RWPE2 (cell line): ENCODE measurements around the gene PCA3.

Source experiments
- ATAC-seq: fragments of 200-7000 bp; cut with Tn5 transposase; 3 replicates; pipeline ENCODE4 v1.9.1; 2021; ENCODE audit warnings: low read depth
- DNase-seq: peaks from one replicate; pipeline ENCODE4 v3.0.0-alpha.2; 2020; ENCODE audit warnings: low spot score
- H3K27ac ChIP-seq: fragments of 450-650 bp; 2 replicates; pipeline ENCODE4 v1.5.1; 2017; ENCODE audit warnings: mild to moderate bottlenecking; ENCODE audit not compliant: poor library complexity, severe bottlenecking
- H3K27me3 ChIP-seq: fragments of 250-450 bp; sonication (Bioruptor Pico); 2 replicates; pipeline ENCODE4 v1.5.1; 2021; ENCODE audit warnings: mild to moderate bottlenecking, moderate library complexity; ENCODE audit not compliant: insufficient read depth, poor library complexity, severe bottlenecking
- H3K36me3 ChIP-seq: fragments of 250-450 bp; sonication (Bioruptor Pico); 2 replicates; pipeline ENCODE4 v1.5.1; 2020; ENCODE audit warnings: low read depth, mild to moderate bottlenecking, moderate library complexity
- H3K4me1 ChIP-seq: fragments of 250-450 bp; sonication (Bioruptor Pico); 2 replicates; pipeline ENCODE4 v1.5.1; 2021; ENCODE audit warnings: mild to moderate bottlenecking, moderate library complexity; ENCODE audit not compliant: insufficient read depth, poor library complexity, severe bottlenecking
- H3K4me3 ChIP-seq: fragments of 250-450 bp; sonication (Bioruptor Pico); 2 replicates; pipeline ENCODE4 v1.5.1; 2021; ENCODE audit warnings: mild to moderate bottlenecking, moderate library complexity; ENCODE audit not compliant: severe bottlenecking
- H3K9me3 ChIP-seq: fragments of 250-450 bp; sonication (Bioruptor Pico); 2 replicates; pipeline ENCODE4 v1.5.1; 2021; ENCODE audit warnings: mild to moderate bottlenecking, moderate library complexity; ENCODE audit not compliant: severe bottlenecking
- TF ChIP-seq, protein P1 (sequence below): fragments of 450-650 bp; IDR thresholded peaks from one replicate; pipeline ENCODE4 v1.5.1; 2017; ENCODE audit warnings: mild to moderate bottlenecking, moderate library complexity; ENCODE audit not compliant: poor library complexity, severe bottlenecking

The PCA3 gene

GRCh38 chr9:76751001-76751400 is 13.2 kb upstream of the PCA3 start:
- no peak for ATAC-seq
- TF ChIP-seq, protein P1, sequence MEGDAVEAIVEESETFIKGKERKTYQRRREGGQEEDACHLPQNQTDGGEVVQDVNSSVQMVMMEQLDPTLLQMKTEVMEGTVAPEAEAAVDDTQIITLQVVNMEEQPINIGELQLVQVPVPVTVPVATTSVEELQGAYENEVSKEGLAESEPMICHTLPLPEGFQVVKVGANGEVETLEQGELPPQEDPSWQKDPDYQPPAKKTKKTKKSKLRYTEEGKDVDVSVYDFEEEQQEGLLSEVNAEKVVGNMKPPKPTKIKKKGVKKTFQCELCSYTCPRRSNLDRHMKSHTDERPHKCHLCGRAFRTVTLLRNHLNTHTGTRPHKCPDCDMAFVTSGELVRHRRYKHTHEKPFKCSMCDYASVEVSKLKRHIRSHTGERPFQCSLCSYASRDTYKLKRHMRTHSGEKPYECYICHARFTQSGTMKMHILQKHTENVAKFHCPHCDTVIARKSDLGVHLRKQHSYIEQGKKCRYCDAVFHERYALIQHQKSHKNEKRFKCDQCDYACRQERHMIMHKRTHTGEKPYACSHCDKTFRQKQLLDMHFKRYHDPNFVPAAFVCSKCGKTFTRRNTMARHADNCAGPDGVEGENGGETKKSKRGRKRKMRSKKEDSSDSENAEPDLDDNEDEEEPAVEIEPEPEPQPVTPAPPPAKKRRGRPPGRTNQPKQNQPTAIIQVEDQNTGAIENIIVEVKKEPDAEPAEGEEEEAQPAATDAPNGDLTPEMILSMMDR: no peak

GRCh38 chr9:76756268-76756640 is 8.0 kb upstream of the PCA3 start:
- Histone ChIP-seq H3K4me1 (no peaks in the 10 kb centered on the region), H3K27ac (no peak overlapping the region), H3K4me3 (no peak overlapping the region), H3K9me3 (no peaks in the 10 kb centered on the region), H3K27me3 (no peaks in the 10 kb centered on the region), H3K36me3 (no peaks in the 10 kb centered on the region)
- TF ChIP-seq, protein P1: peak; percentile 32
- DNase-seq: no peak
- peak; percentile 66; the same call in 2 of the 3 replicates for ATAC-seq

More at GRCh38 chr9:76751001-76751400, 13.2 kb upstream of the PCA3 start:
- no peaks in the 10 kb centered on the region for H3K4me1 ChIP-seq
- no peaks in the 10 kb centered on the region for H3K9me3 ChIP-seq
- no peaks in the 10 kb centered on the region for H3K27me3 ChIP-seq
- no peaks in the 10 kb centered on the region for H3K36me3 ChIP-seq
- H3K27ac ChIP-seq: no peak overlapping the region
- H3K4me3 ChIP-seq: no peak overlapping the region
- DNase-seq: no peak

DNA sequence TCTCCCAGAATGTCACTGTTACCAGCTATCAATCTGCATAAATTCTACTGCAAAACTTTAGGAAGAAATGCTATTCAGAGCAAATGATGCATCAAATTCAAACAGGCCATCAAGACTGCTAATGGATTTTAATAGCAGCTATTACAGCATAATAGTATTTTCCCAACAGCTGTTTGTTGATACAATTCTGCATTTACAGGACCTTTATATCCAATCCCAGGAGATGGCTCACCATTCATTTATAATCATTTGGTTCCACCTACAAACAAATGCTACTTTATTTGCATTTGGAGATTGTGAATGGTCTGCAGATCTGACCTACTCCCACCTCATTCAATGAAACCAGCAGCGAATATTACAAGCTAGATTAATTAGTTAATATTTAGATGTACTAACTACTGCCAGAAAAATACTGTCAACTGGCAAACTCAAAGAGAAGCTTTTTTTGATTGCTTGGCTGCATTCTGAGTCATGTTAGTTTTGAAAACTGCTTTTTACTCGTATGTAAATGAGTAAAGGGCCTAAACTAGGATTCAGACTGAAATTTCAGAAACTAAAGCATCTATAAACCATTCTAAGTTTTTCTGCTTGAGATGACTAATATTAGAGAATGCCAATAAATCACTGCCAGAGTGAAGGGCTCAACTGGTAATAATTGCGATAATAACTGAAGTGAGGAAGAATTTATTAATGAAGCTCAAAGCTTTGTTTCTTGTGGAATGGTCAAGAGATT is 7.1 kb upstream of the PCA3 start:
- Histone ChIP-seq H3K27me3 (no peaks in the 10 kb centered on the region), H3K27ac (no peak overlapping the region), H3K9me3 (no peaks in the 10 kb centered on the region), H3K4me3 (no peak overlapping the region), H3K4me1 (no peaks in the 10 kb centered on the region), H3K36me3 (no peaks in the 10 kb centered on the region)
- DNase-seq (no peak), ATAC-seq (no peak)
- TF ChIP-seq, protein P1: no peak

DNA sequence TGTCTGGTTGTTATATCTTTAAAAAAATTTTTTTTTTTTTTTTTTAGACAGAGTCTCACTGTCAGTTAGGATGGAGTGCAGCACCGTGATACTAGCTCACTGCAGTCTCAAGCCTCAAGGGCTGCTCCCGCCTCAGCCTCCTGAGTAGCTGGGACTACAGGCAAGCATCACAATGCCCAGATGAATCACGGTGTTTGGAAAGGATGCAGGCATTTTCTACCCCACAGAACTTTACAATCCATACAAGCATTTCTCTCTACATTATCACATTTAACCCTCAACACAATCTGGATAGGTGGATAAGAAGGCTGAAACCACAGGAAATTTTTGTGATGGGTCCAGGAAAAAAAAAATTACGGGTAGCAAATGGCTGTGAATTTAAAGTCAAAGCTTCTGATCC is 5.8 kb upstream of the PCA3 start:
- Histone ChIP-seq H3K36me3 (no peaks in the 10 kb centered on the region), H3K4me1 (no peaks in the 10 kb centered on the region), H3K4me3 (no peak overlapping the region), H3K27ac (no peak overlapping the region), H3K27me3 (no peaks in the 10 kb centered on the region), H3K9me3 (no peaks in the 10 kb centered on the region)
- DNase-seq (no peak), ATAC-seq (no peak)
- TF ChIP-seq, protein P1: no peak

DNA sequence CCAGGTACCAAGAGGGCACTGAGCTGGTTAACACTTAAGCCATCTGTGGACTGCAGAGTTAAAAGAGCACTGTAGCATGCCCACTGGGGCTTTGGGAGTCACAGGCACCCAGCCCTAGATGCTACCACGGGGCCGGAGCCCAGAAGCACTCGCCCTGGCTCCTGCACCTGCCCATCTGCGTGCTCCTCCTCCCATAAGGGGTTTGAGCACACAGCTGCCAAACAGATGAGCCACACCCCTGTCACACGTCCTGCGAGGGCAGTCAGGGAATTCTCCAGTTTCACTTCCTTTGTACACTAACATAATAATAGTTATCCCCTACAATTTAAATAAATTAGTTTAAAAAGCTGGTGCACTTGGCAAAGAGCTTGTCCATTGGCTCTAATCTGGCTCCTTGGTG is 4.5 kb upstream of the PCA3 start:
- ATAC-seq: no peak
- Histone ChIP-seq H3K27ac (no peak overlapping the region), H3K4me3 (no peak overlapping the region), H3K4me1 (no peaks in the 10 kb centered on the region), H3K36me3 (no peaks in the 10 kb centered on the region), H3K27me3 (no peaks in the 10 kb centered on the region), H3K9me3 (no peaks in the 10 kb centered on the region)
- TF ChIP-seq, protein P1: no peak
- DNase-seq: no peak
